GM21423 (cell line): ENCODE results near the gene RALY.

Source experiments
- ATAC-seq: cut with Tn5 transposase; IDR thresholded peaks from one replicate; pipeline ENCODE4 v1.9.1; 2021; ENCODE audit warnings: mild to moderate bottlenecking, moderate library complexity; ENCODE audit not compliant: unreplicated experiment

RALY gene

GRCh38 chr20:33985830-33986229 is 7.9 kb upstream of the RALY start:
- no peak for ATAC-seq

- ATAC-seq = no peak
These were observed 7.0 kb upstream of the RALY start for GRCh38 chr20:33986560-33987216.

- no peak for ATAC-seq
These were observed 3.6 kb upstream of the RALY start for GRCh38 chr20:33990075-33990474.

GRCh38 chr20:33991502-33991901 is 2.2 kb upstream of the RALY start:
- ATAC-seq = no peak

- ATAC-seq = no peak
These were observed 1.4 kb upstream of the RALY start for GRCh38 chr20:33992145-33992922.

- peak; percentile 75 for ATAC-seq
These were observed 662 bp upstream of the RALY start for GRCh38 chr20:33992923-33993575.

- ATAC-seq = peak; percentile 37
These were observed 657 bp downstream of the RALY start for GRCh38 chr20:33994222-33994913.

- no peak for ATAC-seq
These were observed 1.5 kb downstream of the RALY start for GRCh38 chr20:33995053-33995831.

- ATAC-seq = no peak
These were observed 5.4 kb downstream of the RALY start for GRCh38 chr20:33999025-33999649.

GRCh38 chr20:34001378-34001777 is 7.7 kb downstream of the RALY start:
- no peak for ATAC-seq

- no peak for ATAC-seq
These were observed 10.5 kb downstream of the RALY start for GRCh38 chr20:34004227-34004626.

- no peak for ATAC-seq
These were observed 11.2 kb downstream of the RALY start for GRCh38 chr20:34004790-34005457.

- ATAC-seq = no peak
These were observed 12.9 kb downstream of the RALY start for GRCh38 chr20:34006619-34007018.

GRCh38 chr20:34008477-34008876 is 14.8 kb downstream of the RALY start:
- no peak for ATAC-seq

- ATAC-seq = no peak
These were observed 16.8 kb downstream of the RALY start for GRCh38 chr20:34010405-34010931.

GRCh38 chr20:34011275-34011674 is 17.6 kb downstream of the RALY start:
- no peak for ATAC-seq

- no peak for ATAC-seq
These were observed 18.6 kb downstream of the RALY start for GRCh38 chr20:34012330-34012729.

GRCh38 chr20:34012735-34013134 is 19.0 kb downstream of the RALY start:
- no peak for ATAC-seq

- ATAC-seq = no peak
These were observed 19.8 kb downstream of the RALY start for GRCh38 chr20:34013554-34013953.
